Activated CD4-positive, alpha-beta T cell treated with anti-CD3 and anti-CD28 coated beads for 24 hours (primary cell): ENCODE results near the gene OR5D18.
"Not testable (repeated sequence)": the region's sequence is repeated elsewhere in the genome, so short reads cannot be mapped to it uniquely, and the experiment has no call there.

ENCODE experiments used
- DNase-seq, 2 donors: peaks; one replicate each; pipeline ENCODE4 v3.0.0-alpha.2; 2020; ENCODE audit warnings: low read depth in 2 of 2

The OR5D18 gene

DNA sequence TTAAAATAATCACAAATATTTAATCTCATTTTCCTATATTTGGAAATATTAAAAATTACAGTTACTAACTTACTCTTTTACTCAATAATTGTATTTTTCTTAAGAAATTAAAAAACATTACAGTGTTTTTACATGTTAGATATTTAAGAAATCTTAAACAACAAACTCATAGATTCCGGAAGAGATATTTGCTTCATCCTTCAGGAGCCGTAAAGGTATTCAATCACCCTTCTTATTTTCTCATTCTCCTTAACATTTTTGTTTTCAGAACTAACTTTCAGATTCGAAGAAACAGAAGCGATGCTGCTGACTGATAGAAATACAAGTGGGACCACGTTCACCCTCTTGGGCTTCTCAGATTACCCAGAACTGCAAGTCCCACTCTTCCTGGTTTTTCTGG, at the start of gene OR5D18:
TSS of gene OR5D18 (plus strand) at position 301 of the 400 bp plus-strand sequence. CDS start at position 301, 0 bp downstream.
- DNase-seq: no peak

DNA sequence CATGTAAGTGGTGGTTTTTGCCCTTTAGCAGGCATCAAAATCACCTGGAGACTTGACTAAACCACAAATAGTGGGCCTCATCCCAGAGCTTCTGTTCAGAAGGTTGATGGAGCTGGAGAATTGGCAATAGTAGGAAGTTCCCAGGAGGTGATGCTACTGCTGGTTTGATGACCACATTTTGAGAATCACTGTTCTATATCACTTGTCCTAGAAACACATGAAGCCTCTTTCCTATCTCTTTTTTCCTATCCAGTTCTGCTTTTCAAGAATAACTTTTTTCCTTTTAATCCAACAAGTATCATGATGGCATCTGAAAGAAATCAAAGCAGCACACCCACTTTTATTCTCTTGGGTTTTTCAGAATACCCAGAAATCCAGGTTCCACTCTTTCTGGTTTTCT, 46.3 kb upstream of the OR5D18 start, which contains the start of gene OR5D13:
TSS of gene OR5D13 (plus strand) at position 301 of the 400 bp plus-strand sequence. CDS start at position 301, 0 bp downstream.
- DNase-seq: no peak

DNA sequence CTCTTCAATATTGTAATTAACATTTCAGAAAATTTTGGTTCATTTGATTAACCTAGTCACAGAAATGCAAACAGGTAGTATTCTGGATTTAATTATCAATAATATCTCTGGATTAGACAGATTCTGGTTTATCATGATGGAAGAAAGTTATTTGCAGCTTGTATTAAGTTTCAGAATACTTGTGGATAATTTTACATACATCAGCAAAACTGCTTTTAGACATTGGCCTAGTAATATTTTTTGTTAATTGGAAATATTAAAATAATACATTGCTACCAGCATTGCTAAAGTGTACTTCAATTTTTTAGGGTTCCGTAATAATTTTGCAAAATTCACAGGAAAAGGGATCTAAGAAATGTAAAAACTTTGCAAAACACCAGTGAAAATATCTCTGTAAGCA, 27.8 kb upstream of the OR5D18 start:
- DNase-seq: no peak

DNA sequence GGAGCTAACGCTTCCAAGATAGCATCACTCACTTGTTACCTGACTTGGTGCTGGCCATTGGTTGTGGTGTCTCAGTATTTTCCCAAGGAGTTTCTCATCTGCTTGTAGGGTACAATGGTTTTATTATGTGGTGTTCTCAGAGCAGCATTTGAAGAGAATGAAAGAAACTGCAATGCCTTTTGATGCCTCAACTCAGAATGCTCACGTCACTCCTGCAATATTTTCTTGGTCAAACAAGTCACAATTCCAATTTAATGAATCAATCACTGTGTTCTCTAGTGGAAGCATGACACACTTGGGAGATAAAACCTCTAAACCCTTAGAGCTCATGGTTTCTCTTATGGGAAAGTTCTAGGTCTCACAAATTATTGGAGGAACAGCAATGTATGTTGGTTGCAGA, 26.1 kb upstream of the OR5D18 start:
- no peak for DNase-seq

DNA sequence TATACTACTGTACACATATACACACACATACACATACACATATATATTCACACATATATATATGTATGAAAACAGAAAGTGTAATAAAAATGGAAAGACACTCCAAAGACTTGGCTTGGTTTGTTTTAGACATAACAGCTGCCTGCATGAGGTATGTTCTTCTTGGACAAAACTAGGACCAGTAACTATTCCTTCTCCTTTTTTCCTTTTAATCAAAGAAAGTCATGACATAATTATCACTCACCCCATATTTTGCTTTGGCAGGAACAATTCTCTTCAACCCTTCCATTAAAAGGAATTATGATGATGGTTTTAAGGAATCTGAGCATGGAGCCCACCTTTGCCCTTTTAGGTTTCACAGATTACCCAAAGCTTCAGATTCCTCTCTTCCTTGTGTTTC, 24.2 kb upstream of the OR5D18 start, which contains the start of gene OR5D14:
TSS of gene OR5D14 (plus strand) at position 301 of the 400 bp plus-strand sequence. CDS start at position 301, 0 bp downstream.
- DNase-seq: no peak

DNA sequence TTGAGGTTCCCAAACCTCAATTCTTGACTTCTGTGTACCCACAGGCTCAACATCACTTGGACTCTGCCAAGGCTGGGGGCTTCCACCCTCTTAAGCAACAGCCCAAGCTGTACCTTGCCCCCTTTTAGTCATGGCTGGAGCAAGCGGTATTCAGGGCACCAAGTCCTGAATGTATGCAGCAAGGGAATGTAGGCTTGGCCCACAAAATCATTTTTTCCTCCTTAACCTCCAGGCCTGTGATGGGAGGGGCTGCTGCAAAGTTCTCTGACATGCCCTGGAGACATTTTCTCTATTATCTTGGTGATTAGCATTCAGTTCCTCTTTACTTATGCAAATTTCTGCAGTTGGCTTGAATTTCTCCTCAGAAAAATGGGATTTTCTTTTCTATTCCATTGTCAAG, 13.2 kb upstream of the OR5D18 start:
- no peak for DNase-seq

DNA sequence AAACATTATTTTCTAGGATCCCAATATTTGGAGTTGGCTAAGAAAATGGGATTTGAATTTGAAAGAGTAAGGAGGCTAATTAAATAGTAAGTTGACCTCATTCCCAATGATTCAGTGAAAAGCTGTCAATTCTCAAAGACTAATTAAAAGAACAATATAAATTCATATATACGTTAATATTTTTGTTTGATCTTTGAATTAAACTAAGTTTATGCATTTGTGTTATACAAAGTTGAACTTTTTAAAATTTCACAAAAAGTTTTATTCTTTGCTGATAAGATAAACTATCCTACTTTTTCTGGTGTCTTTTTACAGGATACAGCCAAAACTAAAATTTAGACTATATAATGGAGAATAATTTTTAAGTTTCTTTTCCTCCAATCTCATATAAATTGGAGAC, 8.4 kb upstream of the OR5D18 start, which contains the start of gene OR5L1:
TSS of gene OR5L1 (plus strand) at position 301 of the 400 bp plus-strand sequence. CDS start 100 bp downstream, outside the sequence.
- DNase-seq: no peak

DNA sequence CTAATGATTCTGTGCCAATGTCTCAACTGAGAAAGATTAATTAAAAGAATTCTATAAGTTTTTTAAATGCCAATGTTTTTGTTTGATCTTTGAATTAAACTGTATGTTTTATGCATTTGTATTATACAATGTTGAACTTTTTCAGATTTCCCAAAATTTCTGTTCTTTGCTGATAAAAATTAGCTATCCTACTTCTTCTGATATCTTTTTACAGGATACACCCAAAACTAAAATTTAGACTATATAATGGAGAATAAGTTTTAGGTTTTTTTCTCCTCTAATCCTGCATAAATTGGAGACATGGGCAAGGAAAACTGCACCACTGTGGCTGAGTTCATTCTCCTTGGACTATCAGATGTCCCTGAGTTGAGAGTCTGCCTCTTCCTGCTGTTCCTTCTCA, 7.5 kb downstream of the OR5D18 start, which contains the start of gene OR5L2:
TSS of gene OR5L2 (plus strand) at position 301 of the 400 bp plus-strand sequence. CDS start at position 301, 0 bp downstream.
- no peak for DNase-seq

DNA sequence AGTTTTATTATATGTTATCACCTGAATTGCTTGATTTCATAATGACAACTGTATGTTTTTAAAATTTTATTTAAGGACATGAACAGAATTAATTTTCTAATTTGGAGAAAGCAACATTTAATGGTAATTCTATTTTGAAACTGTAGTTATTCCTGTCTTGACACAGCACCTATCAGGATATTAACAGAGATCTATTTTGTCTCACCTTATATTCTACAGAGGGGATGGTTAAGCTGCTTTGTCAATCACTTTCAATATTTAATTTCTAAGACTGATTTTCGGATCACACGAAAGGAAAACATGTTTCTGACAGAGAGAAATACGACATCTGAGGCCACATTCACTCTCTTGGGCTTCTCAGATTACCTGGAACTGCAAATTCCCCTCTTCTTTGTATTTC, 19.0 kb downstream of the OR5D18 start, which contains the start of gene OR5D16:
TSS of gene OR5D16 (plus strand) at position 301 of the 400 bp plus-strand sequence. CDS start at position 301, 0 bp downstream.
- no peak for DNase-seq

DNA sequence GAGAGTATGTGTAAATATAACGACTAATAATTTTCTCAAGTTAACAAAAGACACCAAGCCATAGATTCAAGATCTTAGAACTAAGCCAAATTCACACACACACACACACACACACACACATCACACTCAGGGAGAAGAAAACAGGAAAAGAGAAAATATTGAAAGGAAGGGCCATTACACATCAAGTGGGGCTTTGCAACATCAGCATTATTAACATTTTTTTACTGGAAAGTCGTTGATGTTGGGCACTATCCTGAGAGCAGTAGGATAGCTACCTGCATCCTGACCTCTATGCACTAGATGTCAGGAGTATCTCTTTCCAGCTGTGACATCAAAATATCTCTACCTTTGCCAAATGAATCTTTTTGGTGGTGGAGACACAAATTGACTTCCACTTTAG, 28.0 kb downstream of the OR5D18 start:
- DNase-seq: no peak

DNA sequence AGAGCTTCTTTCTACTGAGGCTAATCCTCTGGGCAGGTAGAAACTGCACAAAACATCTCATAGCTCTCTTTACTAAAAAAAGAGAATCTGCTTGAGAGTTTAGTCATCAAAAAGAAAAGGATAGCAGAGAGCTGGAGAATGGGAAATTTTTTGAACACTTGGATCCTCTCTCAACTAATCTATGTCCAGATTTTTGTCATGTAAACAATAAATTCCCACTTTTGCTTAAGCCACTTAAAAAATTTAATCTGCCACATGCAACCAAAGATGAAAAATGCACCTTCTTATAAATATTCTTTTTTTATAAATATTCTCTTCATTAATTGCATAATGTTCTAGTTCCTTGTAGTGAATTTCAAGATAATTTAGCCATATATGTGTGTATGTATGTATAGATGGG, 29.6 kb downstream of the OR5D18 start:
- DNase-seq: no peak

DNA sequence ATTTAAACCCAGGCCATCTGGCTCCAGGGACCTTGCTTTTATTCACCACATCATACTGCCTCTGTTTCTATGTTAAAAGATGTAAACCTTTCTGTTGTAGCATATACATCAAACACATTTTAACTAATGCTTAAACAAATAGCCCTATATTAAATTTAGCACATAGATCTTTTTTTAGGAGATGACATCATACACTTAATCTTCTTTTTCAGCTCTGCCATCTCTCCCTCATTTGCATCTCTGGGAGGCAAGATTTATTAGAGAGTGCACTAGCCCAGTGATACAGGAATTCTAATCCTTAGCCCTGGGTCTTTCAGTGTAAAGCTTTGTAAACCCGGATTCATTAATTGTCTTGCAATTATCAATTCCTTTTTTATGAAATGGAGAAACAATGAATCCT, 32.7 kb downstream of the OR5D18 start:
- no peak for DNase-seq

DNA sequence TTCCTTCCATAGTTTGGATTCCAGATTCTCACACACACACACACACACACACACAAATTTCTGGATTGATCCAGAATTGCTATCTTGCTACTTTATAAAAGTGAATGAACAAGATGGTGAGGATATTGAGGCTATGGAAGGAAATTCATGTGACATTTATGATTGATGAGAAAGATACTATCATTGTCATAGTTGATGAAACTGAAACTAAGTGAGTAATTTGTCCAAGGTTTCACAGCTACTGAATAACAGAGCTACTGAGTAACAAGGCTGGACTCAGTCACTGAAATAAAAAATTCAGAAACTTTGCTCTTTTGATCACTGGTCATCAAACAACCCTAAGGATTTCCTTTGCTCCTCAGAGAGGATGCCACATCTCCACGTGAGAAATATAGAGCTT, 35.3 kb downstream of the OR5D18 start:
- no peak for DNase-seq

DNA sequence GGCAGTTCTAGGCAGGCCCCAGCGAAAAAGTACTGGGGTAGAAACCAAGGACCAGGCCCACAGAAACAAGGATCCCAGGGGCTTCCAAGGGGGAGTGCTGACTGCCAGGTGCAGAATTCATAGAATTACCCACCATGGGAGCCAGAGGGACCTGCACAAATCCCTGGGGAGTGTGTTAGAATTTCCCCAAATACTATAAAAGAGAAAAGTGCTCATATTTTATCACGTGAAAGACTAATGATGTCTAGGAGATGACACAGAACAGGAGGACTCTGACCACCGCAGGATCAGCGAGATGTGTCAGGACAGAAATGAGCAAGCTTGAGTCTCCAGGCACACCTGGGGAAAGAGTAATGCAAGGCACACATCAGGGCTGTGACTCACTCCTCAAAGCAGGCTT, 47.9 kb downstream of the OR5D18 start:
- DNase-seq: not testable (repeated sequence)
